K562 (cell line): ENCODE measurements around the gene MAP3K13. TPM values are rescaled to one million over a fixed set of nuclear protein-coding genes. Genes with fewer than 3 reads are reported as not detected.

ENCODE experiments used
- CHD2 ChIP-seq: IDR thresholded peaks from 2 replicates; pipeline ENCODE4 v1.6.1; 2011; ENCODE audit warnings: low read depth, low read length
- MTA3 ChIP-seq: fragments of 450-650 bp; formaldehyde crosslinking; IDR thresholded peaks from 2 replicates; pipeline ENCODE4 v1.6.1; 2017; ENCODE audit warnings: mild to moderate bottlenecking, borderline replicate concordance
- YY1 ChIP-seq, 3 experiments: IDR thresholded peaks; 2 replicates each; pipeline ENCODE4 v1.6.1; 2011; ENCODE audit warnings: low read length in 2 of 3, mild to moderate bottlenecking in 2 of 3, moderate library complexity in 2 of 3, borderline replicate concordance in 1 of 3, control low read depth in 1 of 3, low read depth in 1 of 3; ENCODE audit not compliant: insufficient read depth in 3 of 3, insufficient replicate concordance in 2 of 3, control insufficient read depth in 1 of 3, insufficient read length in 1 of 3; ENCODE audit errors: extremely low read depth in 1 of 3
- ZKSCAN3 ChIP-seq: fragments of 250-450 bp; sonication (Bioruptor Pico); IDR thresholded peaks from 2 replicates; pipeline ENCODE4 v1.4.0; 2020
- polyA plus RNA-seq, 8 experiments: library from polyadenylated mRNA; depleted of rRNA in 4 of 8; stranded (reverse) in 5 of 8; unstranded in 3 of 8; fragments of >200 nt; fragmentation: Nextera tagmentation in 2 of 8; fragmentation: Illumina TruSeq in 1 of 8; extraction: Ambion mirVana in 2 of 8; extraction: Trizol in 1 of 8; gene quantifications; 2 replicates each; pipeline versions ENCODE4 v1.2.1 to v1.2.3, GENCODE V29; 2011 to 2014; ENCODE audit warnings: inconsistent platforms in 1 of 8, missing spikeins in 1 of 8
- total RNA-seq, 7 experiments: library from RNA; depleted of rRNA in 6 of 7; stranded (reverse); fragments of >200 nt in 6 of 7; fragmentation: Illumina TruSeq in 2 of 7; extraction: Trizol in 2 of 7; gene quantifications; 2 replicates each; pipeline versions ENCODE4 v1.2.1 to v1.2.3, GENCODE V29; 2011 to 2021; ENCODE audit warnings: low replicate concordance in 1 of 7
- TF ChIP-seq, protein P1 (sequence below), 2 experiments: fragments of 450-650 bp; formaldehyde crosslinking in 1 of 2; IDR thresholded peaks; 2 replicates each; pipeline versions ENCODE4 v1.4.0 to v1.6.1; 2014 to 2020; ENCODE audit warnings: mild to moderate bottlenecking in 2 of 2, borderline replicate concordance in 1 of 2, low read depth in 1 of 2
- TF ChIP-seq, protein P2 (sequence below), 2 experiments: IDR thresholded peaks; 2 replicates each; pipeline ENCODE4 v1.6.1; 2011; ENCODE audit warnings: borderline replicate concordance in 1 of 2, control low read depth in 1 of 2, low read depth in 1 of 2, low read length in 1 of 2, mild to moderate bottlenecking in 1 of 2, mixed read lengths in 1 of 2, moderate library complexity in 1 of 2; ENCODE audit not compliant: insufficient read depth in 1 of 2, insufficient read length in 1 of 2, poor library complexity in 1 of 2, severe bottlenecking in 1 of 2; ENCODE audit errors: extremely low read depth in 1 of 2
- TF ChIP-seq, protein P3 (sequence below), 3 experiments: IDR thresholded peaks in 2 of 3; conservative IDR thresholded peaks in 1 of 3; 2 replicates each; pipeline ENCODE4 v1.5.1; 2011 to 2012; ENCODE audit warnings: low read length in 3 of 3, mild to moderate bottlenecking in 3 of 3, control low read depth in 2 of 3, improper control_type of control experiment in 1 of 3, inconsistent platforms in 1 of 3, low read depth in 1 of 3, mixed read lengths in 1 of 3, moderate library complexity in 1 of 3; ENCODE audit not compliant: insufficient read depth in 2 of 3

MAP3K13 gene
- total and polyA plus RNA-seq, 9 of the 15 experiments (the other 6 are each of a cell fraction or from before 2014, with no cell fraction given): 0.04 to 0.32 (median 0.15) TPM; not detected in 2

DNA sequence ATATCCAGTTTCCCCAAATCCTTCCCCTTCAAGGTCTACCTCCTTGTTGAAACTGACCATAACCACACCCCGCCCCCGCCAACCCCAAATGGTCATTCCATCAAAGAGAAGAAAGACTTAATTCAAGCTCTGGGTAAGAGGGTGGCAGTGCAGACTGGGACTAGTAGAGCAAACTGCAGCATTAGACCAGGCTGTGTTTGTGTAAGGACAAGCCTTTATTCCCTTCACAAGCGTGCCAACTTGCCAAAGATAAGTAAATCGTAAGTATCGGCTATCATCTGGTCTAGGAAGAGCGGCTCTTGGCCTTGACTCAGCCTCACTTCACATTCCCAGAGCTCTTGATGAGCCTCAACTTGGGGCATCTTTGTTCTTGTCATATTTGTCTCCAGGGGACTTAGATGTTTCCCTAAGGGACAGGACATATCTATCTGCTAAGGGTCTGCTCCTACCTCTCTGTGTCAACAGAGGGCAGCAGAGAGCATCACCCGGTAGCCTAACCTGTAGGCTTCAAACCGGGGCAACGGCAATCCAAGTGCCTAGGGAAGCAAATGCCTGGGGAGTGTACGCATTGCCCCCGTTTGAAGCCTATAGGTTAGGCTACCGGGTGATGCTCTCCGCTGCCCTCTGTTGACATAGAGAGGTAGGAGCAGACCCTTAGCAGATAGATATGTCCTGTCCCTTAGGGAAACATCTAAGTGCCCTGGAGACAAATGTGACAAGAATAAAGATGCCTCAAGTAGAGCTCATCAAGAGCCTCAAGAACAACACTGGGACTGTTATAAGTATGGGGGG is 8.9 kb upstream of the MAP3K13 start (continued):
- TF ChIP-seq, protein P1, sequence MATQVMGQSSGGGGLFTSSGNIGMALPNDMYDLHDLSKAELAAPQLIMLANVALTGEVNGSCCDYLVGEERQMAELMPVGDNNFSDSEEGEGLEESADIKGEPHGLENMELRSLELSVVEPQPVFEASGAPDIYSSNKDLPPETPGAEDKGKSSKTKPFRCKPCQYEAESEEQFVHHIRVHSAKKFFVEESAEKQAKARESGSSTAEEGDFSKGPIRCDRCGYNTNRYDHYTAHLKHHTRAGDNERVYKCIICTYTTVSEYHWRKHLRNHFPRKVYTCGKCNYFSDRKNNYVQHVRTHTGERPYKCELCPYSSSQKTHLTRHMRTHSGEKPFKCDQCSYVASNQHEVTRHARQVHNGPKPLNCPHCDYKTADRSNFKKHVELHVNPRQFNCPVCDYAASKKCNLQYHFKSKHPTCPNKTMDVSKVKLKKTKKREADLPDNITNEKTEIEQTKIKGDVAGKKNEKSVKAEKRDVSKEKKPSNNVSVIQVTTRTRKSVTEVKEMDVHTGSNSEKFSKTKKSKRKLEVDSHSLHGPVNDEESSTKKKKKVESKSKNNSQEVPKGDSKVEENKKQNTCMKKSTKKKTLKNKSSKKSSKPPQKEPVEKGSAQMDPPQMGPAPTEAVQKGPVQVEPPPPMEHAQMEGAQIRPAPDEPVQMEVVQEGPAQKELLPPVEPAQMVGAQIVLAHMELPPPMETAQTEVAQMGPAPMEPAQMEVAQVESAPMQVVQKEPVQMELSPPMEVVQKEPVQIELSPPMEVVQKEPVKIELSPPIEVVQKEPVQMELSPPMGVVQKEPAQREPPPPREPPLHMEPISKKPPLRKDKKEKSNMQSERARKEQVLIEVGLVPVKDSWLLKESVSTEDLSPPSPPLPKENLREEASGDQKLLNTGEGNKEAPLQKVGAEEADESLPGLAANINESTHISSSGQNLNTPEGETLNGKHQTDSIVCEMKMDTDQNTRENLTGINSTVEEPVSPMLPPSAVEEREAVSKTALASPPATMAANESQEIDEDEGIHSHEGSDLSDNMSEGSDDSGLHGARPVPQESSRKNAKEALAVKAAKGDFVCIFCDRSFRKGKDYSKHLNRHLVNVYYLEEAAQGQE (IDR thresholded peaks at IDR 0.05; ENCODE audit: borderline replicate concordance): peak; percentile 57
- TF ChIP-seq, protein P1 (CRISPR knock-in tag; IDR thresholded peaks at IDR 0.05; ENCODE audit: low read depth): no peak
- TF ChIP-seq CHD2: no peak
- TF ChIP-seq, protein P2, sequence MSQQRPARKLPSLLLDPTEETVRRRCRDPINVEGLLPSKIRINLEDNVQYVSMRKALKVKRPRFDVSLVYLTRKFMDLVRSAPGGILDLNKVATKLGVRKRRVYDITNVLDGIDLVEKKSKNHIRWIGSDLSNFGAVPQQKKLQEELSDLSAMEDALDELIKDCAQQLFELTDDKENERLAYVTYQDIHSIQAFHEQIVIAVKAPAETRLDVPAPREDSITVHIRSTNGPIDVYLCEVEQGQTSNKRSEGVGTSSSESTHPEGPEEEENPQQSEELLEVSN (IDR thresholded peaks at IDR 0.05; ENCODE audit: borderline replicate concordance in 1 of 2, extremely low read depth in 1 of 2, insufficient read depth in 1 of 2, insufficient read length in 1 of 2, low read depth in 1 of 2, low read length in 1 of 2, poor library complexity in 1 of 2, severe bottlenecking in 1 of 2): no peak
- TF ChIP-seq, protein P3, sequence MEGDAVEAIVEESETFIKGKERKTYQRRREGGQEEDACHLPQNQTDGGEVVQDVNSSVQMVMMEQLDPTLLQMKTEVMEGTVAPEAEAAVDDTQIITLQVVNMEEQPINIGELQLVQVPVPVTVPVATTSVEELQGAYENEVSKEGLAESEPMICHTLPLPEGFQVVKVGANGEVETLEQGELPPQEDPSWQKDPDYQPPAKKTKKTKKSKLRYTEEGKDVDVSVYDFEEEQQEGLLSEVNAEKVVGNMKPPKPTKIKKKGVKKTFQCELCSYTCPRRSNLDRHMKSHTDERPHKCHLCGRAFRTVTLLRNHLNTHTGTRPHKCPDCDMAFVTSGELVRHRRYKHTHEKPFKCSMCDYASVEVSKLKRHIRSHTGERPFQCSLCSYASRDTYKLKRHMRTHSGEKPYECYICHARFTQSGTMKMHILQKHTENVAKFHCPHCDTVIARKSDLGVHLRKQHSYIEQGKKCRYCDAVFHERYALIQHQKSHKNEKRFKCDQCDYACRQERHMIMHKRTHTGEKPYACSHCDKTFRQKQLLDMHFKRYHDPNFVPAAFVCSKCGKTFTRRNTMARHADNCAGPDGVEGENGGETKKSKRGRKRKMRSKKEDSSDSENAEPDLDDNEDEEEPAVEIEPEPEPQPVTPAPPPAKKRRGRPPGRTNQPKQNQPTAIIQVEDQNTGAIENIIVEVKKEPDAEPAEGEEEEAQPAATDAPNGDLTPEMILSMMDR (IDR thresholded peaks at IDR 0.05 in 2 of 3, conservative IDR thresholded peaks at IDR 0.05 in 1 of 3; ENCODE audit: insufficient read depth in 2 of 3, low read depth in 1 of 3, low read length in 3 of 3): peak; percentile 70 to 82 (median 76)
- no peak for TF ChIP-seq MTA3
- TF ChIP-seq ZKSCAN3 (CRISPR knock-in tag): no peak
- TF ChIP-seq YY1 (IDR thresholded peaks at IDR 0.05; ENCODE audit: borderline replicate concordance in 1 of 3, control insufficient read depth in 1 of 3, extremely low read depth in 1 of 3, insufficient read depth in 3 of 3, insufficient read length in 1 of 3, insufficient replicate concordance in 2 of 3, low read depth in 1 of 3, low read length in 2 of 3): peak in 1 of 3 experiments; percentile 22
